ENCODE results near the gene NFE2. TPM values are rescaled to one million over a fixed set of nuclear protein-coding genes. Genes with fewer than 3 reads are reported as not detected.
A peak's percentile ranks its signal among the peaks of the same experiment; 100 is the strongest.

NFE2 gene
- total RNA-seq, 2 experiments from 2014 or later, result not detected

GRCh38 chr12:54303640-54304039 is 2.8 kb upstream of the NFE2 start:
- ChIA-PET POLR2A (no interaction called here), CTCF (ENCODE audit: unreplicated experiment) (no interaction called here)
- no peak overlapping the region for H3K27ac ChIP-seq (ENCODE audit: low read depth, low read length, poor library complexity, severe bottlenecking)
- no peak for TF ChIP-seq CTCF (conservative IDR thresholded peaks at IDR 0.05; ENCODE audit: low read length)
- TF ChIP-seq EZH2phosphoT487 (IDR thresholded peaks at IDR 0.05; ENCODE audit: borderline replicate concordance, low read depth, low read length), result no peak
- no peaks in the 10 kb centered on the region for H4K20me1 ChIP-seq (ENCODE audit: insufficient read depth, low read length)
- H3K4me3 ChIP-seq (ENCODE audit: low read depth, low read length, poor library complexity, severe bottlenecking), result no peak overlapping the region
- H3K9me3 ChIP-seq (ENCODE audit: low read length), result no peaks in the 10 kb centered on the region
- H3K4me1 ChIP-seq (ENCODE audit: insufficient read depth, low read length, poor library complexity, severe bottlenecking), result peaks cover 11% of the 10 kb centered on the region
- no TSS peak for BruUV-seq (replicated peaks)
- no peak overlapping the region for H2AFZ ChIP-seq (ENCODE audit: low read length)
- H3K79me2 ChIP-seq (ENCODE audit: insufficient read depth, low read depth, low read length), result no peaks in the 10 kb centered on the region
- H3K9me2 ChIP-seq (ENCODE audit: insufficient read depth, low read length), result no peaks in the 10 kb centered on the region
- H3K4me2 ChIP-seq (ENCODE audit: low read length), result no peak overlapping the region
- no peak for DNase-seq (ENCODE audit: low spot score)
- no peaks in the 10 kb centered on the region for H3K36me3 ChIP-seq (ENCODE audit: insufficient read depth, low read length)
- intact Hi-C loops (cut with micrococcal nuclease; ENCODE audit: unreplicated experiment), result no loop called here

GRCh38 chr12:54301428-54302048 is 723 bp upstream of the NFE2 start:
- Histone ChIP-seq H4K20me1 (ENCODE audit: insufficient read depth, low read length) (no peaks in the 10 kb centered on the region), H3K9me3 (ENCODE audit: low read length) (no peaks in the 10 kb centered on the region), H3K36me3 (ENCODE audit: insufficient read depth, low read length) (no peaks in the 10 kb centered on the region), H3K4me1 (ENCODE audit: insufficient read depth, low read length, poor library complexity, severe bottlenecking) (peaks cover 11% of the 10 kb centered on the region), H3K9me2 (ENCODE audit: insufficient read depth, low read length) (no peaks in the 10 kb centered on the region), H3K27ac (ENCODE audit: low read depth, low read length, poor library complexity, severe bottlenecking) (no peak overlapping the region), H3K4me2 (ENCODE audit: low read length) (no peak overlapping the region; the same call in 1 of the 2 replicates), H2AFZ (ENCODE audit: low read length) (no peak overlapping the region), H3K79me2 (ENCODE audit: insufficient read depth, low read depth, low read length) (no peaks in the 10 kb centered on the region), H3K4me3 (ENCODE audit: low read depth, low read length, poor library complexity, severe bottlenecking) (no peak overlapping the region)
- no TSS peak for BruUV-seq (replicated peaks)
- ChIA-PET POLR2A (interaction anchor here (0.6 to 1.1 kb wide), 3 partner anchors 8 to 61 kb away, joined by 3 to 6 read pairs (median 5); no protein-coding TSS in a partner anchor), CTCF (ENCODE audit: unreplicated experiment) (interaction anchor here (0.7 to 0.8 kb wide), 2 partner anchors 8 to 23 kb away, joined by 3 read pairs; partner anchors contain the start of gene COPZ1)
- DNase-seq (ENCODE audit: low spot score), result no peak
- TF ChIP-seq CTCF (conservative IDR thresholded peaks at IDR 0.05; ENCODE audit: low read length) (no peak), EZH2phosphoT487 (IDR thresholded peaks at IDR 0.05; ENCODE audit: borderline replicate concordance, low read depth, low read length) (no peak)
- intact Hi-C loops (cut with micrococcal nuclease; ENCODE audit: unreplicated experiment), result no loop called here

GRCh38 chr12:54300225-54300731 is 537 bp downstream of the NFE2 start:
- H3K4me3 ChIP-seq (ENCODE audit: low read depth, low read length, poor library complexity, severe bottlenecking), result no peak overlapping the region
- H2AFZ ChIP-seq (ENCODE audit: low read length), result no peak overlapping the region
- no peak overlapping the region for H3K27ac ChIP-seq (ENCODE audit: low read depth, low read length, poor library complexity, severe bottlenecking)
- H3K79me2 ChIP-seq (ENCODE audit: insufficient read depth, low read depth, low read length), result no peaks in the 10 kb centered on the region
- no peaks in the 10 kb centered on the region for H3K9me3 ChIP-seq (ENCODE audit: low read length)
- H3K36me3 ChIP-seq (ENCODE audit: insufficient read depth, low read length), result no peaks in the 10 kb centered on the region
- DNase-seq (ENCODE audit: low spot score), result no peak
- TF ChIP-seq EZH2phosphoT487 (IDR thresholded peaks at IDR 0.05; ENCODE audit: borderline replicate concordance, low read depth, low read length), result no peak
- no peak for TF ChIP-seq CTCF (conservative IDR thresholded peaks at IDR 0.05; ENCODE audit: low read length)
- no TSS peak for BruUV-seq (replicated peaks)
- peak overlapping the region; percentile 33 for H3K4me2 ChIP-seq (ENCODE audit: low read length)
- no peaks in the 10 kb centered on the region for H4K20me1 ChIP-seq (ENCODE audit: insufficient read depth, low read length)
- intact Hi-C loops (cut with micrococcal nuclease; ENCODE audit: unreplicated experiment), result no loop called here
- H3K9me2 ChIP-seq (ENCODE audit: insufficient read depth, low read length), result no peaks in the 10 kb centered on the region
- H3K4me1 ChIP-seq (ENCODE audit: insufficient read depth, low read length, poor library complexity, severe bottlenecking), result peaks cover 11% of the 10 kb centered on the region
- CTCF ChIA-PET (ENCODE audit: unreplicated experiment), result no interaction called here
- POLR2A ChIA-PET, result interaction anchor here (0.5 kb wide), 1 partner anchor 26 kb away, joined by 6 read pairs; no protein-coding TSS in a partner anchor
